GM12878 (cell line): ENCODE data around the gene PGAP6. TPM values are rescaled to one million over a fixed set of nuclear protein-coding genes. Genes with fewer than 3 reads are reported as not detected.

Experiments used
- ATAC-seq: fragments of 200-7000 bp; cut with Tn5 transposase; 3 replicates; pipeline ENCODE4 v1.9.1; 2020; ENCODE audit warnings: mild to moderate bottlenecking, moderate library complexity
- BruUV-seq: library from RNA; stranded (reverse); fragments of 400-500 nt; replicated peaks from 2 replicates; lab custom pipeline; 2021; lab: Mats Ljungman, UMichigan
- CTCF ChIA-PET: fragments of 300-600 bp; sonication (Branson Sonifier 250); formaldehyde crosslinking; extraction: SDS; loops from one replicate; lab custom pipeline; 2021; ENCODE audit warnings: inconsistent platforms; lab: Yijun Ruan, JAX
- POLR2A ChIA-PET: fragments of 350-600 bp; formaldehyde crosslinking; extraction: SDS; loops from one replicate; lab custom pipeline; 2021; ENCODE audit warnings: inconsistent platforms; lab: Charles Lee
- RAD21 ChIA-PET: fragments of 300-600 bp; sonication (Branson Sonifier 250); formaldehyde crosslinking; loops from one replicate; lab custom pipeline; 2023; ENCODE audit warnings: antibody characterized with exemption; ENCODE audit not compliant: unreplicated experiment; lab: Charles Lee
- SMC1A ChIA-PET: fragments of 300-600 bp; sonication (Branson Sonifier 250); formaldehyde crosslinking; loops from one replicate; lab custom pipeline; 2023; ENCODE audit not compliant: unreplicated experiment, uncharacterized antibody; lab: Charles Lee
- DNase-seq: peaks from one replicate; pipeline ENCODE4 v3.0.0-alpha.2; 2011; ENCODE audit warnings: low read depth, low spot score
- FAIRE-seq: peaks from 3 replicates; lab custom pipeline; 2011; peaks lifted over from hg19 to GRCh38; lab: Jason Lieb, UNC
- H2AFZ ChIP-seq: 2 replicates; pipeline ENCODE4 v1.6.0; 2011; ENCODE audit warnings: low read depth, low read length, control low read depth; ENCODE audit not compliant: control insufficient read depth
- H3K27ac ChIP-seq: 2 replicates; pipeline ENCODE4 v1.5.1; 2011; ENCODE audit warnings: control low read depth; ENCODE audit not compliant: control insufficient read depth, insufficient read depth
- H3K27me3 ChIP-seq, 2 experiments: replicated peaks in 1 of 2; 2 replicates each; pipeline versions ENCODE4 v1.6.0 to v1.6.1; 2011; ENCODE audit warnings: low read length in 1 of 2; ENCODE audit not compliant: control insufficient read depth in 2 of 2, insufficient read depth in 2 of 2
- H3K36me3 ChIP-seq, 2 experiments: 2 replicates each; pipeline ENCODE4 v1.5.1; 2011; ENCODE audit warnings: low read length in 1 of 2; ENCODE audit not compliant: control insufficient read depth in 2 of 2, insufficient read depth in 2 of 2
- H3K4me1 ChIP-seq: 2 replicates; pipeline ENCODE4 v1.6.1; 2011; ENCODE audit warnings: mild to moderate bottlenecking, low read length, moderate library complexity, mixed read lengths; ENCODE audit not compliant: control insufficient read depth, insufficient read depth
- H3K4me2 ChIP-seq: 2 replicates; pipeline ENCODE4 v1.6.0; 2011; ENCODE audit warnings: control low read depth; ENCODE audit not compliant: control insufficient read depth, insufficient read depth
- H3K4me3 ChIP-seq: fragments of 200-600 bp; sonication (generic); 2 replicates; pipeline ENCODE4 v1.5.1; 2016
- H3K79me2 ChIP-seq: 2 replicates; pipeline ENCODE4 v1.6.0; 2011; ENCODE audit warnings: low read length; ENCODE audit not compliant: control insufficient read depth, insufficient read depth
- H3K9ac ChIP-seq: 2 replicates; pipeline ENCODE4 v1.8.0; 2011; ENCODE audit warnings: low read length, control low read depth, mixed read lengths; ENCODE audit not compliant: control insufficient read depth, insufficient read depth
- H3K9me3 ChIP-seq: replicated peaks from 3 replicates; pipeline ENCODE4 v1.5.1; 2011; ENCODE audit warnings: mild to moderate bottlenecking, low read length; ENCODE audit not compliant: control insufficient read depth, insufficient read depth
- H4K20me1 ChIP-seq: 2 replicates; pipeline ENCODE4 v1.6.0; 2011; ENCODE audit not compliant: control insufficient read depth, insufficient read depth
- CBX3 ChIP-seq: fragments of 200-600 bp; sonication (generic); IDR thresholded peaks from 2 replicates; pipeline ENCODE4 v1.6.1; 2016; ENCODE audit warnings: low read depth, borderline replicate concordance
- CHD1 ChIP-seq: IDR thresholded peaks from 2 replicates; pipeline ENCODE4 v1.6.1; 2012; ENCODE audit warnings: low read depth, low read length, improper control_type of control experiment
- SREBF2 ChIP-seq: IDR thresholded peaks from 2 replicates; pipeline ENCODE4 v1.6.1; 2012; ENCODE audit warnings: mild to moderate bottlenecking, low read length
- whole genome bisulfite sequencing: methylation state at CpG from one replicate; pipeline ENCODE4 v1.1.6; 2016; ENCODE audit warnings: low lambda C conversion rate; ENCODE audit not compliant: insufficient replicate concordance, insufficient coverage; ENCODE audit errors: missing lambda C conversion rate; 5-methylcytosine and 5-hydroxymethylcytosine counted together
- in situ Hi-C: fragments of 300-500 bp; cut with MboI; formaldehyde crosslinking; loops from 9 replicates; pipeline ENCODE4 v1.14.3; 2018; ENCODE audit warnings: mixed read lengths
- intact Hi-C: fragments of 100-400 bp; cut with micrococcal nuclease; formaldehyde crosslinking; loops from one replicate; pipeline ENCODE4 v1.14.2; 2022; ENCODE audit not compliant: unreplicated experiment
- polyA plus RNA-seq, 11 experiments: library from polyadenylated mRNA; depleted of rRNA in 4 of 11; unstranded in 6 of 11; stranded (reverse) in 5 of 11; fragments of >200 nt; fragmentation: Nextera tagmentation in 4 of 11; fragmentation: Illumina TruSeq in 1 of 11; extraction: Ambion mirVana in 4 of 11; extraction: Trizol in 1 of 11; gene quantifications; 1 replicate in 1 of 11; 2 replicates in 10 of 11; pipeline versions ENCODE4 v1.2.1 to v1.2.3, GENCODE V29; 2011 to 2016; ENCODE audit warnings: inconsistent platforms in 2 of 11, missing spikeins in 2 of 11, low read depth in 1 of 11
- total RNA-seq, 4 experiments: library from RNA; depleted of rRNA in 3 of 4; stranded (reverse); fragments of >200 nt in 3 of 4; fragmentation: Illumina TruSeq in 1 of 4; extraction: Trizol in 1 of 4; gene quantifications; 2 replicates each; pipeline versions ENCODE4 v1.2.1 to v1.2.3, GENCODE V29; 2013 to 2021

Gene PGAP6
- total and polyA plus RNA-seq, 10 of the 15 experiments (the other 5 are each of a cell fraction or from before 2014, with no cell fraction given) = 0.76 to 48.8 (median 18.4) TPM

- TF ChIP-seq CBX3 (no peak), CHD1 (no peak)
Observed at GRCh38 chr16:373020-373598, 8.7 kb downstream of the PGAP6 start (continued).

GRCh38 chr16:372302-372983, 9.3 kb downstream of the PGAP6 start:
- H3K4me3 ChIP-seq = no peak overlapping the region
- ChIA-PET RAD21 (no interaction called here), CTCF (no interaction called here), SMC1A (no interaction called here), POLR2A (interaction anchor here (0.5 to 3.0 kb wide), 2 partner anchors 9 to 130 kb away, joined by 4 to 22 read pairs; partner anchors contain the start of gene PGAP6)
- no peak overlapping the region for H3K27ac ChIP-seq
- intact Hi-C loops = no loop called here
- H3K36me3 ChIP-seq = peaks cover 3 to 19% of the 10 kb centered on the region in 2 experiments; a peak in 3 of 4 replicates
- no peak overlapping the region for H3K4me2 ChIP-seq
- H3K79me2 ChIP-seq = peaks cover 4% of the 10 kb centered on the region
- H3K9ac ChIP-seq = no peak overlapping the region
- no peaks in the 10 kb centered on the region for H3K27me3 ChIP-seq
- DNase-seq (no peak), ATAC-seq (no peak), FAIRE-seq (no peak)
- WGBS = 85% methylated on average over 19 of the region's 19 CpGs
- H3K9me3 ChIP-seq = no peaks in the 10 kb centered on the region
- H4K20me1 ChIP-seq = no peaks in the 10 kb centered on the region
- in situ Hi-C loops = no loop called here
- H3K4me1 ChIP-seq = peaks cover 4% of the 10 kb centered on the region; the same call in 1 of the 2 replicates
- no peak for TF ChIP-seq SREBF2
- no TSS peak for BruUV-seq
- H2AFZ ChIP-seq = no peak overlapping the region
